Hepatocyte (in vitro differentiated cells): ENCODE measurements around the gene UBAP1.

Source experiments
- EZH2 ChIP-seq: fragments of 200-600 bp; sonication (generic); IDR thresholded peaks from 2 replicates; pipeline ENCODE4 v1.6.1; 2016; ENCODE audit warnings: antibody characterized with exemption, mild to moderate bottlenecking, borderline replicate concordance
- EZH2phosphoT487 ChIP-seq: fragments of 200-600 bp; sonication (generic); IDR thresholded peaks from one replicate; pipeline ENCODE4 v1.6.1; 2018; ENCODE audit warnings: antibody characterized with exemption, mild to moderate bottlenecking, low read depth, moderate library complexity; ENCODE audit not compliant: unreplicated experiment, severe bottlenecking
- TF ChIP-seq, protein P1 (sequence below): fragments of 200-600 bp; sonication (generic); IDR thresholded peaks from 2 replicates; pipeline ENCODE4 v1.5.1; 2016; ENCODE audit warnings: antibody characterized with exemption, mild to moderate bottlenecking; ENCODE audit not compliant: poor library complexity

DNA sequence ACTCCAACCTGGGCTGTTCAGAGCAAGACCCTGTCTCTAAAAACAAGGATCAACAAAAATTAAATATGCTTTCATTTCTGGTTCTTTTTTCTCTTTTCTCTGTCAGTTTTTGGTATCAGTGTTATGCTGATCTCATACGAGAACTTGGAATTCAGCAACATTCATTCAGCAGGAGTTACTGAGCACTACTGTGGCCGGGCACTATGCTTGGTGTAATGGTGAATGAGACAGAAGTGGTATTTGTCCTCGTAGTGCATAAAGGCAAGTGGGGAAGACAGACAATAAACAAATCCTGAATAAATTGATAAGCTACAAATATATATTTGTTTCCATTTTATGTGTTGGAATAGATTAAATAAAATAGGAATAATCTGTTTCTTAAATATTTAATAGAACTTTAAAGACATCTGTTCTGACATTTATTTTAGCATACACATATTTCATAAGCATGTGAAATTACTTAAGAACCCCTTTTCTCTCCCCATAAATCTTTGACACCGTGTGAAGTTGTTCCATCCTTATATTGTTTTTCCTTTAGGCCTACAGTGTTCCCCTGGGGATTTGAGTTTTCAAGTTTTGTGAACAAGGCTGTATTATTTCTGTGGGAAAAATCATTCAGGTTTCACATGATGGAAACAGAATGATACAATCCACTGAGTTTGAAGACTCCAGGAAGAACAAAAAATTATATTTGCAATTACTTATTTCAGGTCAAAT is 24.6 kb downstream of the UBAP1 start:
- TF ChIP-seq EZH2phosphoT487 (no peak), EZH2 (no peak)
- TF ChIP-seq, protein P1, sequence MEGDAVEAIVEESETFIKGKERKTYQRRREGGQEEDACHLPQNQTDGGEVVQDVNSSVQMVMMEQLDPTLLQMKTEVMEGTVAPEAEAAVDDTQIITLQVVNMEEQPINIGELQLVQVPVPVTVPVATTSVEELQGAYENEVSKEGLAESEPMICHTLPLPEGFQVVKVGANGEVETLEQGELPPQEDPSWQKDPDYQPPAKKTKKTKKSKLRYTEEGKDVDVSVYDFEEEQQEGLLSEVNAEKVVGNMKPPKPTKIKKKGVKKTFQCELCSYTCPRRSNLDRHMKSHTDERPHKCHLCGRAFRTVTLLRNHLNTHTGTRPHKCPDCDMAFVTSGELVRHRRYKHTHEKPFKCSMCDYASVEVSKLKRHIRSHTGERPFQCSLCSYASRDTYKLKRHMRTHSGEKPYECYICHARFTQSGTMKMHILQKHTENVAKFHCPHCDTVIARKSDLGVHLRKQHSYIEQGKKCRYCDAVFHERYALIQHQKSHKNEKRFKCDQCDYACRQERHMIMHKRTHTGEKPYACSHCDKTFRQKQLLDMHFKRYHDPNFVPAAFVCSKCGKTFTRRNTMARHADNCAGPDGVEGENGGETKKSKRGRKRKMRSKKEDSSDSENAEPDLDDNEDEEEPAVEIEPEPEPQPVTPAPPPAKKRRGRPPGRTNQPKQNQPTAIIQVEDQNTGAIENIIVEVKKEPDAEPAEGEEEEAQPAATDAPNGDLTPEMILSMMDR, result no peak
